NAMALWA (cell line): ENCODE results near the gene OCA2.

Source experiments
- DNase-seq: peaks from one replicate; pipeline ENCODE4 v3.0.0-alpha.2; 2015; ENCODE audit warnings: low spot score

The OCA2 gene

GRCh38 chr15:27936164-27936563 lies 163.0 kb downstream of the OCA2 start:
- DNase-seq: no peak

GRCh38 chr15:27935328-27935727 lies 163.8 kb downstream of the OCA2 start:
- DNase-seq: no peak

- DNase-seq: no peak
These were observed 164.3 kb downstream of the OCA2 start for GRCh38 chr15:27934782-27935181.

GRCh38 chr15:27933562-27933961 lies 165.6 kb downstream of the OCA2 start:
- no peak for DNase-seq

- no peak for DNase-seq
These were observed 166.5 kb downstream of the OCA2 start for GRCh38 chr15:27932600-27932999.

GRCh38 chr15:27928386-27928785 lies 170.7 kb downstream of the OCA2 start:
- DNase-seq: no peak

- DNase-seq: no peak
These were observed 186.8 kb downstream of the OCA2 start for GRCh38 chr15:27912283-27912682.

GRCh38 chr15:27906802-27907201 lies 192.3 kb downstream of the OCA2 start:
- no peak for DNase-seq

GRCh38 chr15:27903405-27903804 lies 195.7 kb downstream of the OCA2 start:
- no peak for DNase-seq

GRCh38 chr15:27902680-27903385 lies 196.3 kb downstream of the OCA2 start:
- DNase-seq: no peak

- DNase-seq: peak; percentile 35
These were observed 199.4 kb downstream of the OCA2 start for GRCh38 chr15:27899583-27900285.

GRCh38 chr15:27897481-27897880 lies 201.6 kb downstream of the OCA2 start:
- DNase-seq: no peak

- DNase-seq: no peak
These were observed 204.5 kb downstream of the OCA2 start for GRCh38 chr15:27894645-27895044.

GRCh38 chr15:27889258-27889657 lies 209.9 kb downstream of the OCA2 start:
- DNase-seq: no peak

- no peak for DNase-seq
These were observed 213.9 kb downstream of the OCA2 start for GRCh38 chr15:27885201-27885600.

- no peak for DNase-seq
These were observed 214.4 kb downstream of the OCA2 start for GRCh38 chr15:27884726-27885125.

- no peak for DNase-seq
These were observed 220.3 kb downstream of the OCA2 start for GRCh38 chr15:27878841-27879240.

GRCh38 chr15:27873828-27874227 lies 225.3 kb downstream of the OCA2 start:
- DNase-seq: no peak

- no peak for DNase-seq
These were observed 226.1 kb downstream of the OCA2 start for GRCh38 chr15:27873039-27873438.

GRCh38 chr15:27872355-27872754 lies 226.8 kb downstream of the OCA2 start:
- no peak for DNase-seq

GRCh38 chr15:27871902-27872260 lies 227.2 kb downstream of the OCA2 start:
- no peak for DNase-seq

GRCh38 chr15:27871078-27871901 lies 227.8 kb downstream of the OCA2 start:
- DNase-seq: no peak

GRCh38 chr15:27870320-27870719 lies 228.8 kb downstream of the OCA2 start:
- DNase-seq: no peak
